PC-3 (cell line): ENCODE results near the gene BRWD1. TPM values are rescaled to one million over a fixed set of nuclear protein-coding genes. Genes with fewer than 3 reads are reported as not detected.

Experiments used
- ATAC-seq: fragments of 200-7000 bp; cut with Tn5 transposase; 2 replicates; pipeline ENCODE4 v1.9.1; 2020; ENCODE audit warnings: mild to moderate bottlenecking, moderate library complexity
- BruUV-seq: library from RNA; stranded (reverse); fragments of 400-500 nt; replicated peaks from 2 replicates; lab custom pipeline; 2021; lab: Mats Ljungman, UMichigan
- CTCF ChIA-PET: fragments of 300-600 bp; sonication (Branson Sonifier 250); formaldehyde crosslinking; loops from one replicate; lab custom pipeline; 2022; ENCODE audit warnings: antibody characterized with exemption; lab: Charles Lee
- POLR2A ChIA-PET: fragments of 300-600 bp; sonication (Branson Sonifier 250); formaldehyde crosslinking; loops from one replicate; lab custom pipeline; 2022; ENCODE audit warnings: antibody characterized with exemption; ENCODE audit not compliant: unreplicated experiment; lab: Charles Lee
- DNase-seq: peaks from one replicate; pipeline ENCODE4 v3.0.0-alpha.2; 2015
- H2AFZ ChIP-seq: fragments of 300-600 bp; sonication (generic); 2 replicates; pipeline ENCODE4 v1.6.0; 2016; ENCODE audit warnings: antibody characterized with exemption, low read length
- H3F3A ChIP-seq: fragments of 300-600 bp; sonication (generic); one replicate; pipeline ENCODE4 v1.6.0; 2017; ENCODE audit warnings: antibody characterized with exemption, low read length, control low read depth, mild to moderate bottlenecking; ENCODE audit not compliant: unreplicated experiment
- H3K27ac ChIP-seq: fragments of 300-600 bp; sonication (generic); 2 replicates; pipeline ENCODE4 v1.5.1; 2016; ENCODE audit warnings: mild to moderate bottlenecking, low read length
- H3K27me3 ChIP-seq: fragments of 300-600 bp; sonication (generic); 2 replicates; pipeline ENCODE4 v1.6.1; 2016; ENCODE audit warnings: low read length, mixed read lengths
- H3K36me3 ChIP-seq: fragments of 300-600 bp; sonication (generic); 2 replicates; pipeline ENCODE4 v1.6.1; 2016; ENCODE audit warnings: low read depth, mixed run types, low read length, mixed read lengths
- H3K4me1 ChIP-seq: fragments of 300-600 bp; sonication (generic); 2 replicates; pipeline ENCODE4 v1.5.1; 2016; ENCODE audit warnings: low read length; ENCODE audit not compliant: insufficient read depth
- H3K4me2 ChIP-seq: fragments of 300-600 bp; sonication (generic); 2 replicates; pipeline ENCODE4 v1.6.0; 2016; ENCODE audit warnings: low read length
- H3K4me3 ChIP-seq: fragments of 300-600 bp; sonication (generic); 2 replicates; pipeline ENCODE4 v1.5.1; 2016; ENCODE audit warnings: mild to moderate bottlenecking, low read length, mixed read lengths
- H3K79me2 ChIP-seq: fragments of 300-600 bp; sonication (generic); 2 replicates; pipeline ENCODE4 v1.6.1; 2017; ENCODE audit warnings: low read length, mixed read lengths
- H3K9ac ChIP-seq: fragments of 300-600 bp; sonication (generic); 2 replicates; pipeline ENCODE4 v1.6.0; 2016; ENCODE audit warnings: mild to moderate bottlenecking, low read length
- H3K9me2 ChIP-seq: fragments of 300-600 bp; sonication (generic); replicated peaks from 2 replicates; pipeline ENCODE4 v1.6.1; 2016; ENCODE audit warnings: mixed run types, low read length, mixed read lengths
- H3K9me3 ChIP-seq: fragments of 300-600 bp; sonication (generic); 2 replicates; pipeline ENCODE4 v1.6.1; 2016; ENCODE audit warnings: low read length, mixed read lengths
- H4K20me1 ChIP-seq: fragments of 300-600 bp; sonication (generic); 2 replicates; pipeline ENCODE4 v1.6.1; 2016; ENCODE audit warnings: low read length, mixed read lengths
- EZH2 ChIP-seq: fragments of 300-600 bp; sonication (generic); IDR thresholded peaks from one replicate; pipeline ENCODE4 v1.6.1; 2017; ENCODE audit warnings: antibody characterized with exemption, mild to moderate bottlenecking, low read length; ENCODE audit not compliant: unreplicated experiment
- EZH2phosphoT487 ChIP-seq: fragments of 300-600 bp; sonication (generic); IDR thresholded peaks from 2 replicates; pipeline ENCODE4 v1.6.1; 2018; ENCODE audit warnings: mild to moderate bottlenecking, antibody characterized with exemption, low read length, borderline replicate concordance
- intact Hi-C: fragments of 100-400 bp; cut with micrococcal nuclease; formaldehyde crosslinking; loops from 2 replicates; pipeline ENCODE4 v1.9.0; 2023
- total RNA-seq: library from RNA; depleted of rRNA; stranded (reverse); fragments of >200 nt; gene quantifications from 2 replicates; pipeline ENCODE4 v1.2.3, GENCODE V29; 2014
- TF ChIP-seq, protein P1 (sequence below): fragments of 300-600 bp; sonication (generic); conservative IDR thresholded peaks from 2 replicates; pipeline ENCODE4 v1.5.1; 2017; ENCODE audit warnings: antibody characterized with exemption, low read depth, mild to moderate bottlenecking, low read length

The BRWD1 gene
- total RNA-seq, 1 experiment from 2014 or later = 29.3 TPM

DNA sequence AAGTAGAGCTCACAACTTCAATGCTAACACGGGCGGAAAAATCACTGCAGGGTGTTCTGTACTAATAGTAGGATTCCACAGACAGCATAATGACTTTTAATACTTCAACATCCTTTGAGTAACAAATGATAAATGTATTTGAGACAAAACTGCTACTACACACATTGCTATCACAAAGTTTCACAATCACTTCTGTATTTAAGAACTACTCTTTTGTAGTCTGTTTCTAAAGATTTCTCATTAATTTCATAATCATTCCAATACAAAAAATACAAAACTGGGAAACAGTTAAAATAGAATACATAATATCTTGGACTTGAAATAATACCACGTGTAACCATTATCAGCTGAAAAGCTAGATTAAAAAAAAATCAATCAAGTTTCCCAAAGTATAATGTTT lies 32.8 kb upstream of the BRWD1 start:
- H3F3A ChIP-seq = no peaks in the 10 kb centered on the region
- no peak for ATAC-seq
- DNase-seq = no peak
- H3K79me2 ChIP-seq = peaks cover 52% of the 10 kb centered on the region
- intact Hi-C loops = no loop called here
- H4K20me1 ChIP-seq = peaks cover 38% of the 10 kb centered on the region
- peak overlapping the region; percentile 99 for H3K4me3 ChIP-seq
- TF ChIP-seq EZH2phosphoT487 (no peak), EZH2 (no peak)
- TF ChIP-seq, protein P1, sequence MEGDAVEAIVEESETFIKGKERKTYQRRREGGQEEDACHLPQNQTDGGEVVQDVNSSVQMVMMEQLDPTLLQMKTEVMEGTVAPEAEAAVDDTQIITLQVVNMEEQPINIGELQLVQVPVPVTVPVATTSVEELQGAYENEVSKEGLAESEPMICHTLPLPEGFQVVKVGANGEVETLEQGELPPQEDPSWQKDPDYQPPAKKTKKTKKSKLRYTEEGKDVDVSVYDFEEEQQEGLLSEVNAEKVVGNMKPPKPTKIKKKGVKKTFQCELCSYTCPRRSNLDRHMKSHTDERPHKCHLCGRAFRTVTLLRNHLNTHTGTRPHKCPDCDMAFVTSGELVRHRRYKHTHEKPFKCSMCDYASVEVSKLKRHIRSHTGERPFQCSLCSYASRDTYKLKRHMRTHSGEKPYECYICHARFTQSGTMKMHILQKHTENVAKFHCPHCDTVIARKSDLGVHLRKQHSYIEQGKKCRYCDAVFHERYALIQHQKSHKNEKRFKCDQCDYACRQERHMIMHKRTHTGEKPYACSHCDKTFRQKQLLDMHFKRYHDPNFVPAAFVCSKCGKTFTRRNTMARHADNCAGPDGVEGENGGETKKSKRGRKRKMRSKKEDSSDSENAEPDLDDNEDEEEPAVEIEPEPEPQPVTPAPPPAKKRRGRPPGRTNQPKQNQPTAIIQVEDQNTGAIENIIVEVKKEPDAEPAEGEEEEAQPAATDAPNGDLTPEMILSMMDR = no peak
- no peak overlapping the region for H2AFZ ChIP-seq
- ChIA-PET POLR2A (no interaction called here), CTCF (no interaction called here)
- no peak overlapping the region for H3K27ac ChIP-seq
- peaks cover 25% of the 10 kb centered on the region for H3K4me1 ChIP-seq
- no peaks in the 10 kb centered on the region for H3K9me2 ChIP-seq
- peak overlapping the region; percentile 94 for H3K4me2 ChIP-seq
- no peaks in the 10 kb centered on the region for H3K9me3 ChIP-seq
- no peaks in the 10 kb centered on the region for H3K27me3 ChIP-seq
- no TSS peak for BruUV-seq
- H3K9ac ChIP-seq = peak overlapping the region; percentile 91; the same call in 1 of the 2 replicates
- H3K36me3 ChIP-seq = peaks cover 53% of the 10 kb centered on the region

DNA sequence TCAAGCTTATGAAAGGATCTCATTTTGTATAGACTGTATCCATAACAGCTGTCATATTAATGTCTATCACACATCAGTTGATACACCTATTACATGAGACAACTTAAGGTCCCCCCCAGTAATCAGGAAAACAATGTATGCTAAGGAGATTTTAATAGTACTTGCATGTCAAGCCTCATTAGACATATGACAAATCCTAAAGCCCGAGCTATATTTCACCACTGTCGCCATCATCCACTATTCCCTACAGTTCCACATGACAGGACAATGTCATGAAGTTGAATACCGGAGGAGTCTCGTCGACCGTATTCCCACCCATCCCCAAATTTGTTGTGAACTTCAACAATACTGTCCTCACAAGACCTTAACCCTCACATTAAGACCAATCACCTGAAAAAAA lies 32.0 kb upstream of the BRWD1 start:
- Histone ChIP-seq H3K27ac (no peak overlapping the region), H4K20me1 (peaks cover 38% of the 10 kb centered on the region), H3K4me2 (peak overlapping the region; percentile 94), H3K9me2 (no peaks in the 10 kb centered on the region), H3K9me3 (no peaks in the 10 kb centered on the region), H3K4me3 (peak overlapping the region; percentile 99; the same call in 1 of the 2 replicates), H3K79me2 (peaks cover 50% of the 10 kb centered on the region), H3F3A (no peaks in the 10 kb centered on the region), H3K4me1 (peaks cover 25% of the 10 kb centered on the region), H3K9ac (no peak overlapping the region), H2AFZ (no peak overlapping the region), H3K27me3 (no peaks in the 10 kb centered on the region), H3K36me3 (peaks cover 53% of the 10 kb centered on the region)
- POLR2A ChIA-PET = interaction anchor here (0.6 kb wide), 1 partner anchor 35 kb away, joined by 3 read pairs; a partner anchor contains a TSS
- CTCF ChIA-PET = no interaction called here
- DNase-seq (no peak), ATAC-seq (no peak)
- TF ChIP-seq EZH2phosphoT487 = no peak
- no peak for TF ChIP-seq EZH2
- TF ChIP-seq, protein P1 = no peak
- no TSS peak for BruUV-seq
- intact Hi-C loops = no loop called here

DNA sequence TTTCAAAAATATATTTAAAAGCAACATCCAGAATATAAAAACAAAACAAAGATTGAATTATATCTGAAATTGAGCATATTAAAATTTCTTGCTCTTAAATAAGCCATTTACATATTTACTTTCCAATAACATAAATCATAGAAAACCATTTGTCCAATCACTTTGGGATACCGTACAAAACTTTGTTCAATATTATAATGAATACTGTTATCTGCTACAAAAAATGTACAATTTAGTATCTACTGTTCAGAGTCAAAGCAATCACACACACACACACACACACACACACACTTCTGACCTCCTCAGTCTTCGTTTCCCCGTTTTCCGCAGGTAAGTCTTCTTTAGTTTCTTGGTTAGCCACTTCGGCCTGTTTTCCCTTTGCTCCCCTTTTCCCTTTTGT lies 31.4 kb upstream of the BRWD1 start:
- Histone ChIP-seq H3K36me3 (peaks cover 53% of the 10 kb centered on the region), H3K9me2 (no peaks in the 10 kb centered on the region), H3K4me2 (no peak overlapping the region), H3K4me3 (no peak overlapping the region), H3K9me3 (no peaks in the 10 kb centered on the region), H4K20me1 (peaks cover 38% of the 10 kb centered on the region), H3K9ac (no peak overlapping the region), H3K79me2 (peaks cover 44% of the 10 kb centered on the region), H3F3A (no peaks in the 10 kb centered on the region), H3K27me3 (no peaks in the 10 kb centered on the region), H3K27ac (no peak overlapping the region), H3K4me1 (peaks cover 20% of the 10 kb centered on the region), H2AFZ (no peak overlapping the region)
- POLR2A ChIA-PET = interaction anchor here (0.6 kb wide), 1 partner anchor 35 kb away, joined by 3 read pairs; a partner anchor contains a TSS
- no TSS peak for BruUV-seq
- DNase-seq (no peak), ATAC-seq (no peak)
- CTCF ChIA-PET = no interaction called here
- intact Hi-C loops = no loop called here
- TF ChIP-seq EZH2phosphoT487 = no peak
- TF ChIP-seq, protein P1 = no peak
- TF ChIP-seq EZH2 = no peak
